ENCODE results near the gene TARBP1. TPM values are rescaled to one million over a fixed set of nuclear protein-coding genes. Genes with fewer than 3 reads are reported as not detected.
A peak's percentile ranks its signal among the peaks of the same experiment; 100 is the strongest.

TARBP1 gene
- total and polyA plus RNA-seq, 2 of the 13 experiments (the other 11 are each of a cell fraction or from before 2014, with no cell fraction given), result 37.7 to 67.0 TPM

- TF ChIP-seq BCL6 (CRISPR knock-in tag; IDR thresholded peaks at IDR 0.05) (peak; percentile 63; the same call in 1 of the 2 replicates), MED8 (CRISPR knock-in tag; IDR thresholded peaks at IDR 0.05; ENCODE audit: insufficient replicate concordance) (peak; percentile 55), SAP130 (CRISPR knock-in tag; IDR thresholded peaks at IDR 0.05; ENCODE audit: low read depth) (peak; percentile 52), ZNF205 (CRISPR knock-in tag; IDR thresholded peaks at IDR 0.05) (no peak), RXRB (CRISPR knock-in tag; IDR thresholded peaks at IDR 0.05; ENCODE audit: borderline replicate concordance) (peak; percentile 60; the same call in 1 of the 2 replicates), ISL2 (CRISPR knock-in tag; IDR thresholded peaks at IDR 0.05) (peak; percentile 83), SAFB2 (CRISPR knock-in tag; IDR thresholded peaks at IDR 0.05; ENCODE audit: borderline replicate concordance, low read depth) (no peak), ZNF598 (CRISPR knock-in tag; IDR thresholded peaks at IDR 0.05; ENCODE audit: borderline replicate concordance) (no peak), ZNF263 (CRISPR knock-in tag; IDR thresholded peaks at IDR 0.05) (no peak), PCBP1 (IDR thresholded peaks at IDR 0.05; ENCODE audit: borderline replicate concordance, low read depth, low read length) (no peak), ZSCAN29 (CRISPR knock-in tag; conservative IDR thresholded peaks at IDR 0.05) (0 out of 2 replicates have a peak, but pooled peaks have one; percentile 14), LCORL (IDR thresholded peaks at IDR 0.05) (peak; percentile 78), LCORL (CRISPR knock-in tag; IDR thresholded peaks at IDR 0.05) (0 out of 2 replicates have a peak, but pooled peaks have one; percentile 30), AHR (CRISPR knock-in tag; IDR thresholded peaks at IDR 0.05) (no peak), MED13 (CRISPR knock-in tag; IDR thresholded peaks at IDR 0.05) (peak; percentile 78; the same call in 1 of the 2 replicates), ZNF547 (CRISPR knock-in tag; IDR thresholded peaks at IDR 0.05) (no peak), HDAC1 (CRISPR knock-in tag; IDR thresholded peaks at IDR 0.05) (peak; percentile 54), SIX4 (CRISPR knock-in tag; IDR thresholded peaks at IDR 0.05) (peak; percentile 93), TCF7 (IDR thresholded peaks at IDR 0.05; ENCODE audit: low read depth) (peak; percentile 94), NCOR1 (IDR thresholded peaks at IDR 0.05; ENCODE audit: borderline replicate concordance, low read length) (peak; percentile 75; the same call in 1 of the 2 replicates), PITX1 (CRISPR knock-in tag; IDR thresholded peaks at IDR 0.05) (peak; percentile 49; the same call in 1 of the 2 replicates), PPARG (CRISPR knock-in tag; conservative IDR thresholded peaks at IDR 0.05) (no peak)
- TF ChIP-seq, protein P1, sequence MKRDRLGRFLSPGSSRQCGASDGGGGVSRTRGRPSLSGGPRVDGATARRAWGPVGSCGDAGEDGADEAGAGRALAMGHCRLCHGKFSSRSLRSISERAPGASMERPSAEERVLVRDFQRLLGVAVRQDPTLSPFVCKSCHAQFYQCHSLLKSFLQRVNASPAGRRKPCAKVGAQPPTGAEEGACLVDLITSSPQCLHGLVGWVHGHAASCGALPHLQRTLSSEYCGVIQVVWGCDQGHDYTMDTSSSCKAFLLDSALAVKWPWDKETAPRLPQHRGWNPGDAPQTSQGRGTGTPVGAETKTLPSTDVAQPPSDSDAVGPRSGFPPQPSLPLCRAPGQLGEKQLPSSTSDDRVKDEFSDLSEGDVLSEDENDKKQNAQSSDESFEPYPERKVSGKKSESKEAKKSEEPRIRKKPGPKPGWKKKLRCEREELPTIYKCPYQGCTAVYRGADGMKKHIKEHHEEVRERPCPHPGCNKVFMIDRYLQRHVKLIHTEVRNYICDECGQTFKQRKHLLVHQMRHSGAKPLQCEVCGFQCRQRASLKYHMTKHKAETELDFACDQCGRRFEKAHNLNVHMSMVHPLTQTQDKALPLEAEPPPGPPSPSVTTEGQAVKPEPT (CRISPR knock-in tag; IDR thresholded peaks at IDR 0.05; ENCODE audit: low read depth), result no peak
- TF ChIP-seq, protein P2, sequence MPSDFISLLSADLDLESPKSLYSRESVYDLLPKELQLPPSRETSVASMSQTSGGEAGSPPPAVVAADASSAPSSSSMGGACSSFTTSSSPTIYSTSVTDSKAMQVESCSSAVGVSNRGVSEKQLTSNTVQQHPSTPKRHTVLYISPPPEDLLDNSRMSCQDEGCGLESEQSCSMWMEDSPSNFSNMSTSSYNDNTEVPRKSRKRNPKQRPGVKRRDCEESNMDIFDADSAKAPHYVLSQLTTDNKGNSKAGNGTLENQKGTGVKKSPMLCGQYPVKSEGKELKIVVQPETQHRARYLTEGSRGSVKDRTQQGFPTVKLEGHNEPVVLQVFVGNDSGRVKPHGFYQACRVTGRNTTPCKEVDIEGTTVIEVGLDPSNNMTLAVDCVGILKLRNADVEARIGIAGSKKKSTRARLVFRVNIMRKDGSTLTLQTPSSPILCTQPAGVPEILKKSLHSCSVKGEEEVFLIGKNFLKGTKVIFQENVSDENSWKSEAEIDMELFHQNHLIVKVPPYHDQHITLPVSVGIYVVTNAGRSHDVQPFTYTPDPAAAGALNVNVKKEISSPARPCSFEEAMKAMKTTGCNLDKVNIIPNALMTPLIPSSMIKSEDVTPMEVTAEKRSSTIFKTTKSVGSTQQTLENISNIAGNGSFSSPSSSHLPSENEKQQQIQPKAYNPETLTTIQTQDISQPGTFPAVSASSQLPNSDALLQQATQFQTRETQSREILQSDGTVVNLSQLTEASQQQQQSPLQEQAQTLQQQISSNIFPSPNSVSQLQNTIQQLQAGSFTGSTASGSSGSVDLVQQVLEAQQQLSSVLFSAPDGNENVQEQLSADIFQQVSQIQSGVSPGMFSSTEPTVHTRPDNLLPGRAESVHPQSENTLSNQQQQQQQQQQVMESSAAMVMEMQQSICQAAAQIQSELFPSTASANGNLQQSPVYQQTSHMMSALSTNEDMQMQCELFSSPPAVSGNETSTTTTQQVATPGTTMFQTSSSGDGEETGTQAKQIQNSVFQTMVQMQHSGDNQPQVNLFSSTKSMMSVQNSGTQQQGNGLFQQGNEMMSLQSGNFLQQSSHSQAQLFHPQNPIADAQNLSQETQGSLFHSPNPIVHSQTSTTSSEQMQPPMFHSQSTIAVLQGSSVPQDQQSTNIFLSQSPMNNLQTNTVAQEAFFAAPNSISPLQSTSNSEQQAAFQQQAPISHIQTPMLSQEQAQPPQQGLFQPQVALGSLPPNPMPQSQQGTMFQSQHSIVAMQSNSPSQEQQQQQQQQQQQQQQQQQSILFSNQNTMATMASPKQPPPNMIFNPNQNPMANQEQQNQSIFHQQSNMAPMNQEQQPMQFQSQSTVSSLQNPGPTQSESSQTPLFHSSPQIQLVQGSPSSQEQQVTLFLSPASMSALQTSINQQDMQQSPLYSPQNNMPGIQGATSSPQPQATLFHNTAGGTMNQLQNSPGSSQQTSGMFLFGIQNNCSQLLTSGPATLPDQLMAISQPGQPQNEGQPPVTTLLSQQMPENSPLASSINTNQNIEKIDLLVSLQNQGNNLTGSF (CRISPR knock-in tag; IDR thresholded peaks at IDR 0.05), result no peak
Observed at GRCh38 chr1:234381699-234382555, 97.1 kb downstream of the TARBP1 start (continued).
